ENCODE results near the gene FAM24A.
"Not testable (repeated sequence)": the region's sequence is repeated elsewhere in the genome, so short reads cannot be mapped to it uniquely, and the experiment has no call there.

The FAM24A gene

GRCh38 chr10:122894261-122894944 is 16.0 kb upstream of the FAM24A start:
- no peak for DNase-seq (ENCODE audit: low read depth, low spot score)
- Histone ChIP-seq H3K9ac (ENCODE audit: insufficient read length) (no peak overlapping the region), H3K27ac (no peak overlapping the region), H3K36me3 (ENCODE audit: insufficient read depth, low read length) (no peaks in the 10 kb centered on the region), H3K9me3 (ENCODE audit: low read depth, low read length) (no peaks in the 10 kb centered on the region), H3K4me3 (no peak overlapping the region)
- TF ChIP-seq EZH2 (IDR thresholded peaks at IDR 0.05) (no peak), FOXP2 (optimal IDR thresholded peaks at IDR 0.05; ENCODE audit: control extremely low read depth, extremely low read length, insufficient read depth) (no peak), POLR2AphosphoS5 (IDR thresholded peaks at IDR 0.05; ENCODE audit: borderline replicate concordance, low read depth, low read length) (no peak)

GRCh38 chr10:122903861-122904260 is 6.5 kb upstream of the FAM24A start:
- not testable (repeated sequence) for DNase-seq (ENCODE audit: low read depth, low spot score)

GRCh38 chr10:122911889-122912484 is 1.6 kb downstream of the FAM24A start:
- TF ChIP-seq EZH2 (IDR thresholded peaks at IDR 0.05): no peak
- no peak for TF ChIP-seq POLR2AphosphoS5 (IDR thresholded peaks at IDR 0.05; ENCODE audit: borderline replicate concordance, low read depth, low read length)
- TF ChIP-seq FOXP2 (optimal IDR thresholded peaks at IDR 0.05; ENCODE audit: control extremely low read depth, extremely low read length, insufficient read depth): no peak
- no peak for DNase-seq (ENCODE audit: low read depth, low spot score)
- Histone ChIP-seq H3K4me3 (no peak overlapping the region), H3K9ac (ENCODE audit: insufficient read length) (no peak overlapping the region), H3K36me3 (ENCODE audit: insufficient read depth, low read length) (no peaks in the 10 kb centered on the region), H3K27ac (no peak overlapping the region), H3K9me3 (ENCODE audit: low read depth, low read length) (no peaks in the 10 kb centered on the region)

More at GRCh38 chr10:122903861-122904260, 6.5 kb upstream of the FAM24A start:
- H3K9me3 ChIP-seq (ENCODE audit: low read depth, low read length); H3K9ac ChIP-seq (ENCODE audit: insufficient read length); H3K4me3 ChIP-seq; H3K27ac ChIP-seq; H3K36me3 ChIP-seq (ENCODE audit: insufficient read depth, low read length): not testable (repeated sequence)

- TF ChIP-seq EZH2 (IDR thresholded peaks at IDR 0.05) (no peak), POLR2AphosphoS5 (IDR thresholded peaks at IDR 0.05; ENCODE audit: borderline replicate concordance, low read depth, low read length) (no peak), FOXP2 (optimal IDR thresholded peaks at IDR 0.05; ENCODE audit: control extremely low read depth, extremely low read length, insufficient read depth) (no peak)
- no peak for DNase-seq (ENCODE audit: low read depth, low spot score)
- no peak overlapping the region for H3K27ac ChIP-seq
These were observed 5.3 kb downstream of the FAM24A start for GRCh38 chr10:122915700-122916099.

GRCh38 chr10:122930140-122930539 is 19.7 kb downstream of the FAM24A start:
- TF ChIP-seq FOXP2 (optimal IDR thresholded peaks at IDR 0.05; ENCODE audit: control extremely low read depth, extremely low read length, insufficient read depth): no peak
- no peak for TF ChIP-seq POLR2AphosphoS5 (IDR thresholded peaks at IDR 0.05; ENCODE audit: borderline replicate concordance, low read depth, low read length)
- TF ChIP-seq EZH2 (IDR thresholded peaks at IDR 0.05): no peak
- no peak overlapping the region for H3K4me3 ChIP-seq
- no peaks in the 10 kb centered on the region for H3K9me3 ChIP-seq (ENCODE audit: low read depth, low read length)
- no peak overlapping the region for H3K27ac ChIP-seq
- H3K36me3 ChIP-seq (ENCODE audit: insufficient read depth, low read length): no peaks in the 10 kb centered on the region
- H3K9ac ChIP-seq (ENCODE audit: insufficient read length): no peak overlapping the region
- DNase-seq (ENCODE audit: low read depth, low spot score): no peak

More at GRCh38 chr10:122915700-122916099, 5.3 kb downstream of the FAM24A start:
- Histone ChIP-seq H3K9me3 (ENCODE audit: low read depth, low read length) (no peaks in the 10 kb centered on the region), H3K9ac (ENCODE audit: insufficient read length) (no peak overlapping the region), H3K4me3 (no peak overlapping the region), H3K36me3 (ENCODE audit: insufficient read depth, low read length) (no peaks in the 10 kb centered on the region)

GRCh38 chr10:122931088-122931906 is 20.9 kb downstream of the FAM24A start:
- Histone ChIP-seq H3K9ac (ENCODE audit: insufficient read length) (no peak overlapping the region), H3K4me3 (no peak overlapping the region), H3K36me3 (ENCODE audit: insufficient read depth, low read length) (no peaks in the 10 kb centered on the region), H3K27ac (no peak overlapping the region), H3K9me3 (ENCODE audit: low read depth, low read length) (no peaks in the 10 kb centered on the region)
- DNase-seq (ENCODE audit: low read depth, low spot score): no peak
- no peak for TF ChIP-seq POLR2AphosphoS5 (IDR thresholded peaks at IDR 0.05; ENCODE audit: borderline replicate concordance, low read depth, low read length)
- no peak for TF ChIP-seq EZH2 (IDR thresholded peaks at IDR 0.05)
- no peak for TF ChIP-seq FOXP2 (optimal IDR thresholded peaks at IDR 0.05; ENCODE audit: control extremely low read depth, extremely low read length, insufficient read depth)

GRCh38 chr10:122939133-122939855 is 28.9 kb downstream of the FAM24A start:
- Histone ChIP-seq H3K9ac (ENCODE audit: insufficient read length) (no peak overlapping the region), H3K9me3 (ENCODE audit: low read depth, low read length) (no peaks in the 10 kb centered on the region), H3K27ac (no peak overlapping the region), H3K4me3 (no peak overlapping the region), H3K36me3 (ENCODE audit: insufficient read depth, low read length) (peaks cover 13% of the 10 kb centered on the region; the same call in 1 of the 2 replicates)
- TF ChIP-seq POLR2AphosphoS5 (IDR thresholded peaks at IDR 0.05; ENCODE audit: borderline replicate concordance, low read depth, low read length): no peak
- no peak for TF ChIP-seq EZH2 (IDR thresholded peaks at IDR 0.05)
- TF ChIP-seq FOXP2 (optimal IDR thresholded peaks at IDR 0.05; ENCODE audit: control extremely low read depth, extremely low read length, insufficient read depth): no peak
- no peak for DNase-seq (ENCODE audit: low read depth, low spot score)
